SH-SY5Y (cell line): ENCODE results near the gene EMC7.

Source experiments
- GATA2 ChIP-seq: IDR thresholded peaks from 2 replicates; pipeline ENCODE4 v1.6.1; 2011; ENCODE audit warnings: mild to moderate bottlenecking, low read depth, low read length
- GATA3 ChIP-seq: IDR thresholded peaks from 2 replicates; pipeline ENCODE4 v1.6.1; 2011; ENCODE audit warnings: low read depth, mild to moderate bottlenecking, low read length, moderate library complexity

- TF ChIP-seq GATA2 (no peak), GATA3 (no peak)
These were observed 5.7 kb upstream of the EMC7 start for GRCh38 chr15:34107315-34107714.
